DMS79 treated with DMSO at 0.1 percent for 48 hours (cell line): ENCODE results near the gene ZDHHC11B.
A peak's percentile ranks its signal among the peaks of the same experiment; 100 is the strongest.
"Not testable (repeated sequence)": the region's sequence is repeated elsewhere in the genome, so short reads cannot be mapped to it uniquely, and the experiment has no call there.

Source experiments
- DNase-seq: peaks from one replicate; lab custom pipeline; 2025; lab: John Stamatoyannopoulos, UW

The ZDHHC11B gene, protein sequence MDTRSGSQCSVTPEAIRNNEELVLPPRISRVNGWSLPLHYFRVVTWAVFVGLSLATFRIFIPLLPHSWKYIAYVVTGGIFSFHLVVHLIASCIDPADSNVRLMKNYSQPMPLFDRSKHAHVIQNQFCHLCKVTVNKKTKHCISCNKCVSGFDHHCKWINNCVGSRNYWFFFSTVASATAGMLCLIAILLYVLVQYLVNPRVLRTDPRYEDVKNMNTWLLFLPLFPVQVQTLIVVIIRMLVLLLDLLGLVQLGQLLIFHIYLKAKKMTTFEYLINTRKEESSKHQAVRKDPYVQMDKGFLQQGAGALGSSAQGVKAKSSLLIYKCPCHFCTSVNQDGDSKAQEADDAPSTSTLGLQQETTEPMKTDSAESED

DNA sequence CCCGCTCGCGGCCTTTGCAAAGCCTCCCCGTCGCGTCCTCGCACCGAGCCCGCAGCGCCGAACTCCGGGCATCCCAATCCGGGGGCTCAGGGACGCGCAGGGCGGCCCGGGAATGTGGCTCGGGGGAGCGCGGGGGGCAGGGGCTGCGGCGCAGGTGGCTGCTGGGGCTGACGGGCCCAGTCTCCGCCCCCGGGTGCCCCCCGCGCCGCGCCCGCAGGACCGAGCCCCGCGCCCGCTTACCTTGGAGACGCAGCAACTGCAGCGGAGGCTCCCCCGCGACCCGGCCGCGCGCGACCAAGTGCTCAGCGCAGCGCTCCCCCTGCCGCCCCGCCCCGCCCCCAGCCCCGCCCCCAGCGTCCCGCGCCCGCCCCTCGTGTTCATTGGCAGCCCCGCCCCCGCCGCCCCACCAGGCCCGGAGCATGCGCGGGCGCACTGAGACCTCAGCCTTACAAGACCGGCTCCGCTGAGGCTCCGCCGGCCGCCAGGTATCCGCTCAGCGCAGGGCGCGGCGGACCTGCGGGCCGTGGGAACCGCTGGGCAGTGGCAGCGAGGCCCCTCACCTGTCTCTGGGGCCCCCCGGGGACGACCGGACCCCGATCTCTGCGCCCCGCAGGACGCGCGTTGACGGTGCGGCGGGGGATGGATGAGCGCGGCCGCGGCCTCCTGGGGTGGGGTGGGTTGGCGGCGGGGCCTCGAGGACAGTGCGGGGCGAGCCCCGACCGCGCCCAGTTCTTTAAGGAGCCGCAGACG, at the start of gene ZDHHC11B:
Gene ZDHHC11B, minus strand, starts transcription at position 302 of the 750 bp plus-strand sequence. CDS start 17,810 bp downstream, outside the sequence.
- DNase-seq: peak; percentile 17

DNA sequence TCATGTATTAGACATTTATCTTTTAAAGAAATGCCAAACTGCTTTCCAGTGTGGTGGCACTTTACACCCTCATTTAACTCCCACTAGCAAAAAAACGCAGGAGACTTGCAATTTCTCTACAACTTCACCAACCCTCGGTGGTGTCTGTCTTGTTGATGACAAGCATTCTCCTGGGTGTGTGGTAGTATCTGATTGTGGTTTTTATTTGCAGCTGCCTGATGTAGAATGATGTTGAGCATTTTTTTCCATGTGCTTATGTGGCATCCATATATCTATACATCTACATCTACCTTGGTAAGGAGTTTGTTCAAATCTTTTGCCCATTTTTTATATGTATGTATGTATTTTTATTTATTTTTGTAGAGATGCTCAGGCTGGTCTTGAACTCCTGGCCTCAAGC, 49.5 kb upstream of the ZDHHC11B start:
- DNase-seq: not testable (repeated sequence)

DNA sequence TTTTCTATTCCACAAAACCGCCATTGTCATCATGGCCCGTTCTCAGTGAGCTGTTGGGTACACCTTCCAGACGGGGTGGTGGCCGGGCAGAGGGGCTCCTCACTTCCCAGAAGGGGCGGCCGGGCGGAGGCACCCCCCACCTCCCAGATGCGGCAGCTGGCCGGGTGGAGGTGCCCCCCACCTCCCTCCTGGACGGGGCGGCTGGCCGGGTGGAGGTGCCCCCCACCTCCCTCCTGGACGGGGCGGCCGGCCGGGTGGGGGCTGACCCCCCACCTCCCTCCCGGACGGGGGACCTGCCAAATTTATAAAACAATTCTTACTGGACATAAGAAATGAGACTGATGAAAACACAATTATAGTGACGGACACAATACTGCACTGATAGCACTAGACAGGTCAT, 43.7 kb upstream of the ZDHHC11B start:
- DNase-seq: not testable (repeated sequence)

DNA sequence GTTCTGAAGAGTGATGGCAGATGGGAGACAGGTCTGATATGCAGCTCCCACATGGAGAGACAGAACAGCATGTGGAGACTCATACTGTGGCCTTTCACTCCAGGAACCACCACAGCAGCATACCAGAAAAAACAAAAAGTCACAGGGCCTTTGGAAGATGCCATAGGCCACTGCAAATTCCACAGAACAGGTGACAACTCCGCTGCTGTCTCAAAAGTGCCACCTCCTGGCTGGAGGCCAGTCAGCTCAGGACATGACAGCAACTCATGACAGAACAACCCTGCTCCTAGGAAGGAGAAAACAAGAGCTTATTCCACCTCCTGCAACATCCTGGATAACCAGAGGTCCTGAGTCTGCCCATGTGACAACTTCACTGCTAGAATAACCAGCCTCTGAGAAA, 41.0 kb upstream of the ZDHHC11B start:
- not testable (repeated sequence) for DNase-seq

DNA sequence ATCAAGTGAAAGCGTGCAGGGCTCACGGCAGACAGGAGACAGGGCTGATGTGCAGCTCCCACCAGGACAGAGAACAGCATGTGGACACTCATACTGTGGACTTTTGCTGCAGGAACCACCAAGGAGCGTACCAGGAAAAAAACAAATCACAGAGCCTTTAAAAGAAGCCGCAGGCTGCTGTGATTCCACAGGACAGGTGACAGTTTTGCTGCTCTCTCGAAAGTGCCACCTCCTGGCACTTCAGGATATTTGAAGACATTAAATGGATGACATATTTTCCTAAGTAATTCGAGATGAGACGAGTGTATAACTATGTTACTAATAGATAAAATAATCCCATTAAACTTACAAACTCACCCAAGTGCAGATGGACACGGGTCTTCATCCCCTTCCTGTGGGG, 37.0 kb upstream of the ZDHHC11B start:
- DNase-seq: no peak

DNA sequence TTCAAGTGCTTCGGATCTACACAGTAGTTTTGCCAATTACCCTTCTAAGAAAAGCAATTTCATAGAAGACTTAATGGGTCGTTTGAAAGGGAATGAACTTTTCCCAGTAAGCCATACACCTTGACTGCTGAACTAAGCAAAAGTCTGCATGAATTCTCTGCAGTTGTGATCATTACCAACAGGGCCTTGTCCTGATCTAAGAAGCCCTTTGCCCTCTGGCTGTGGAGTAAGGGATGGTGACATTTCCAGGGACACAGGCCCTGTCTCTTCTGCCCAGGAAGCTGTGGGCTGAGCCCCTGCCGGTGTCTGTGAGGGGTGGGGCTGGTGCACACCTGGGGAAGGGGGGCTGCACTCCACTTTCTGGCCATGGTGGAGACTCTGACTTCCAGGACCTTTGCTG, 35.7 kb upstream of the ZDHHC11B start:
- DNase-seq: no peak

DNA sequence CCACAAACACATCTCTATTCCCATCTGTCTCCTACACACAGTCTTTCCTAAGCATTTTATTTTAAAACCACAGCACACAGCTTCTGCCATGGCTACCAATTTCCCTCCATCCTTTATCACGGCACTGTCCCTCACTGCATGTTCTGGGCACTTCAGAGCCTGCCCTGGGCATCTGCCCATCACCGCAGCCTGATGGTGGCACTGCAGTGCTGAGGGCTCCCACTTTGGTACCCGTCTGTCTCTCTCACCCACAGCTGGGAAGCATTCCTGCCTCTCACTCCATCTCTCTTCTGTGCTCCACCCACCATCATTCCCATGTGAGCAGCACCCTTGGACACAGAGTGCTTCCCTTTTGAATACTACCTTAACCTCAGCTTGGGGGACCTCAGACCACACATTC, 34.5 kb upstream of the ZDHHC11B start:
- DNase-seq: no peak

DNA sequence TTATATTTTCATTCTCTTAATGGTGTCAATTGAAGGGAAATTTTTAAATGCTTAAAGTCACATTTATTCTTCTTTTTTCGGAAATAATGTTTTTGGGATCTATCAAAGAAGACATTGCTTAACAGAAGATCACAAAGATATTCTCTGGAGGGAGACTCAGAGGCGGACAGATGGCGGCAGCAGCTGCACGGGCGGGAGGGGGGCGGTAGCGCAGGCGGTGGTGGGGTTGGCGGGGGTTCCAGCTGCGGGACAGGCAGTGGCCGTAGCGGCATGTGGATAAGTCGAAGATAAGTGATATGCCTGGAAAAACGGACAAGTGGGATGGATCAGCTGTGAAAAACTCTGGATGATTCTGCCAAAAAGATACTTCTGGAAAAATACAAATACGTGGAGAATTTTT, 31.6 kb upstream of the ZDHHC11B start:
- DNase-seq: no peak

DNA sequence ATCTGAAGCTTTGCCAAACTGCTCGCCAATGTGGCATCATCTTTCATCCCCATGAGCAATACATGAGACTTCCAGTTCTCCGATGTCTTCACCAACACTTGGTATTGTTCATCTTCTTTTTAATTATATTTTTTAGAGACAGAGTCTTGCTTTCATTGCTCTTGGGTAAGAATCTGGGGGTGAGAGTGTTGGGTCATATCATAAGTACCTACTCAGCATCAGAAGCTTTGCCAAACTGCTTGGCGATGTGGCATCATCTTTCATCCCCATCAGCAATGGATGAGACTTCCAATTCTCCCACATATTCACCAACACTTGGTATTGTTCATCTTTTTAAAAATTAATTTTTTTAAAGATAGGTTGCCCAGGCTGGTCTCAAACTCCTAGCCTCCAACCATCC, 30.9 kb upstream of the ZDHHC11B start:
- DNase-seq: no peak

DNA sequence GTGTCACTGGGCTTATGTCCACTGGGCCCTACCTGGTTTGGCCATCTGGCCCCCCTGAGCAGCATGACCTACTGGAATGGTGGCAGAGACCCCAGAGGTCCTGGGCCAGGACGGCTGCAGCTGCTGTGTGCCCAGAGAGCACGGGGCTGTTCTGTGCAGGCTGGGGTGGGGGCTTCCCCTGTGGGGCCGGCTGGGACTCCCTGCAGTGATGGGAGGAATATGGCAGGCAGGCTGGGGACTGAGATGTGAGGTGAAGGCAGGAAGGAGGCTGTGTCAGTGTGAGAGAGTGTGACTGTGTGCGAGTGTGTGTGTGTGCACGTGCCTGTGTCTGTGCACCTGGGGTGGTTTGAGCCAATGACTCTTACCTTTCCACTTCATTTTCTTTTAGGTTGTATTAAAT, 29.0 kb upstream of the ZDHHC11B start:
- DNase-seq: not testable (repeated sequence)

DNA sequence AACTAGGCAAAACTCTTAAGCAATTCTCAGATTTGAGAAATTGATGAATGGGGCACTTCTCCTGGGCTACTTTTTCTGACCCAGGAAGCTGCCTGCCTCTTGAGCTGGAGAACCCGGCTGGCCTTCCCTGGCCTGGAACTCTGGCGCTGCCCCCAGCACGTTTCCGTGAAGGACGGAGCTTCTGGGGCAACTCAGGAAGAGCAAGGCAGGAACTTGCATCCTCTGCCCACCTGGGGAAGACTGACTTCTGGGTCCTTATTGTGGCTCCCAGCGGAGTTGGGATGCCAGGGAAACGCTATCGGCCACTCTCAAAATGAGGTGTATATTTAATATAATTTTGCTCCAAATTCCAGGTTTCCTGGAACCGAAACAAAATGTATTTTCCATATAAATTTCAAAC, 26.9 kb upstream of the ZDHHC11B start:
- not testable (repeated sequence) for DNase-seq

DNA sequence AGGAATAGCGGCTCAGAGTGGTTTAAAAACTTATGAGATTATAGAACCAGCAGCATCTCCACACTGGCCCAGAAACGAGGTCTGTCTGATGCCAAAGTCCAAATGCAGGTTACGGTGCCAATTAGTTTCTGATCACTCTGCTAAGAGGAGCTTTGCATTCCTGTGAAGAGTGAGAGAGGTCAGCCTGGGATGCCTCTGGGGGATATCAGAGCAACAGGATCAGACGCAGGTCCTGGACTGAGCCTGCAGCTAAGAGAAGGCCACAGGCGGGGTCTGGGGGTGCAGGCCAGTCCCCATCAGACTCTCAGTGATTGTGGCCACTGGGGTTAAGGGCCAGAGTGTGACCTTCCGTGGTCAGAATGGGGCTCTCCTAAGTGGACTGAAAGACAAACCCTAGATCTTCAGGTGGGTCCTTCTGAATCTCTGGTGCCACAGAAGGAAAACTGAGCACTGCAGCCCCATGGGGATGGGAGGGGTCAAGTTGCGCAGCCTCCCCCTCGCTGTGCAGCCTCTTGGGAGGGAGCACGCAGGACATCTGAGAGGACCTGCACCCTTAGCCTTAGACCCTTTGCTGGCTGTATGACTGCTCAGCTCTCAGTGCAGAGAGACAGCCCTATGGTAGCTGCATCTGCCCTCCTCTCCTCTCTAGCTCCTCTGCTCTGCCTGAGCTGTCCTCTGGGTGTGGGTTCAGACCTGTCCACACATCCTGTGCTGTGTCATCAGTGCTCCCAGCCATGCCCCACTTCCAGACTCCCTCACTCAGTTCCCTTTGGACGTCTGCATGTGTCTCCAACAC, 23.4 kb upstream of the ZDHHC11B start:
- not testable (repeated sequence) for DNase-seq

DNA sequence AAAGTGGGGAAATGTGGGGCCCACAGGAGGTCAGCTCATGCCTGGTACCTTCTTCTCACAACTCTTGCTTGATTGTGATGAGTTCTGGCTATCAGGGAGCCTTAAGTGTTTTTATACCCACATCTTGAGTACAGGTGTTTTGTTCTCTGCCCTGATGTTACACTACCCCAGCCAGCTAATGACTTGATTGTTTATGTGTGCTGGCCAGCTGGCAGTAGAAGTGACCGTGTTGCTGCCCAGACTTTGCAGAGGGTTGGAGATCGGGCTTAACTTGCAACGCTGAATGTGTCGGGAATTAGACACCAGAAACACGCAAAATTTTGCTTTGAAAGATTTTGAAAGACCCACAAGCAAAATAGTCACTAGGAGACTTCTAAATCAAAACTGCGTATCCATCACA, 16.9 kb upstream of the ZDHHC11B start:
- DNase-seq: no peak

DNA sequence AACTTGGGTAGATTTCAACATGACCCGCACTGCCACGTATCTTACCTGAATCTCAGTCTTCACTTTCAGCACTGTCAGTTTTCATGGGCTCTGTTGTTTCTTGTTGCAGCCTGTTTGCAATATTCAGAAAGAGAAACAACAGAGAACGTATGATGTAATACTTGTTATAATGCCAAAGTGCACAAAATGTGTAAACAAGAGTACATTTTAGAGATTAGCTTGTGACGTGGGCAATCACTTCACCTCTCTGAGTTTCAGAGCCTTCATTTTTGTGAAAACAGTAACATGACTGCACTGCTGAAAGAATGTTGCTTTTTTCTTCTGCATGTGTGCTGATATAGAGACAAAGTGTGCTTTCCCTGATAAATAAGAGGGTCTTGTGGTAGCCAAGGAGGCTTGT, 16.5 kb upstream of the ZDHHC11B start:
- not testable (repeated sequence) for DNase-seq

DNA sequence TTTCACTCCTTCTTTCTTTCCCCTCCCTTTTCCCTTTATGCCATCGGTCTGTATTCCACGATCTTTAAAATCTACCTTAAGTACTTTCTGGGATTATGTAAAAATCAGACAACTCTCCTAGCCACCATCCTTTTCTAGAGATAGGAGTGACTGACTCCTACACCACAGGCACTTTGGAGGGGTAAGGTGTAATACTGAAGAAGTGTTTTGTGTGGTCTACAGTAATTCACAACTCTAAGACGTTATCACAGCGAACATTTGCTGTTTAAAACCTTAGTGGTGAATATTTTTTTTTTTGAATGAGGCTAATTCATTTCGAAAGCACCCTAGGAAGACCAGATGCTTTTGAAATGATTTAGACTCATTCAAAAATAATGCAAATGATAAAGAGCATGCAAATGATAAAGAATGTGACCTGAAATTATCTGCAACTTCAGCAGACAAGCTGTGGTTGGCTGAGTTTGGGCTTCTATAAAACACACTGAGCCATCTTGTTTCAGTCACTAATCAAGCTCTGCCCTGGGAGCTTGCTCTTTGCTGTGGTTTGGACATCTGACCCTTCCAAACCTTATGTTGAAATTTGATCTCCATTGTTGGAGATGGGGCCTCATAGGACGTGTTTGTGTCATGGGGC, 14.1 kb upstream of the ZDHHC11B start:
- not testable (repeated sequence) for DNase-seq

DNA sequence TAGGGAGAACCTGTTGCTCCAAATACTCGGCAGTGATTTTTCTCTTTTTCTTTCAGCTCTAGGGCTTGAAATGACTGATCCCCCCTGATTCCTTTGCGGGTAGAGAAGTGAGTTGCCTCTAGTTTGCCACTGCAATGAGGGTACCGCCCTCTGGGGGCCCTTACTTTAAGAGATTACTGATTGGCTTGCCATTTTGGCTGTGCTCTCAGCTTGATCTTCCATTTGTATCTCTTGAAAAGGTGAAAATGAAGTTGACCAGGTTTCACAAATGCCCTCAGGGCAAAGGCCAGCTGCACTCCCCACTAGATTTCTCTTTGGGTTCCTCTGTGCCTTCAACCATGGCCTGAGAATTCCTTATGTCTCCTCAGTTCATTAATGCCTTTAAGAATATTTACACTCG, 13.5 kb upstream of the ZDHHC11B start:
- DNase-seq: peak; percentile 28

DNA sequence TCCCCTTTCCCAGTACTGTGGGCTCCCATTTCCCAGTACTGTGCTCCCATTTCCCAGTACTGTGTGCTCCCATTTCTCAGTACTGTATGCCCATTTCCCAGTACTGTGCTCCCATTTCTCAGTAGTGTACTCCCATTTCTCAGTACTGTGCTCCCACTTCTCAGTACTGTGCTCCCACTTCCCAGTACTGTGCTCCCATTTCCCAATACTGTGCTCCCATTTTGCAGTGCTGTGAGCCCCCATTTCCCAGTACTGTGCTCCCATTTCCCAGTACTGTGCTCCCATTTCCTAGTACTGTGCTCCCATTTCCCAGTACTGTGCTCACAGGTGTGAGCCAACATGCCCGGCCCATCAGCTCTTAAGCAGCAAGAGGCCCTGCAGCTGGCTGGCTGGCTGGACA, 11.3 kb upstream of the ZDHHC11B start:
- not testable (repeated sequence) for DNase-seq

DNA sequence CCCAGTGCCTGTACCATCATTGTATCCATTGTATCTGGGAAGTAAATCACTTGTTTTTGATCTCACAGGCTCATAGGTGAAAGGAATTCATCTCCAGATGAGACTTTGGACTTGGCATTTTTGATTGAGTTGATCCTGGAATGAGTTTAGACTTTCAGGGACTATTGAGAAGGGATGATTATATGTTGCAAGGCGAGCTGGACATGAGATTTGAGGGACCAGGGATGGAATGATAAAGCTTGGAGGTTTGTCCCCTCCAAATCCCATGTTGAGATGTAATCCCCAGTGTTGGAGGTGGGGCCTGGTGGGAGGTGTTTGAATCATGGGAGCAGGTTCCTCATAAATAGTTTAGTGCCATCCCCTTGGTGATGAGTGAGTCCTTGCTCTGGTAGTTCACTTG, 10.4 kb upstream of the ZDHHC11B start:
- DNase-seq: not testable (repeated sequence)

DNA sequence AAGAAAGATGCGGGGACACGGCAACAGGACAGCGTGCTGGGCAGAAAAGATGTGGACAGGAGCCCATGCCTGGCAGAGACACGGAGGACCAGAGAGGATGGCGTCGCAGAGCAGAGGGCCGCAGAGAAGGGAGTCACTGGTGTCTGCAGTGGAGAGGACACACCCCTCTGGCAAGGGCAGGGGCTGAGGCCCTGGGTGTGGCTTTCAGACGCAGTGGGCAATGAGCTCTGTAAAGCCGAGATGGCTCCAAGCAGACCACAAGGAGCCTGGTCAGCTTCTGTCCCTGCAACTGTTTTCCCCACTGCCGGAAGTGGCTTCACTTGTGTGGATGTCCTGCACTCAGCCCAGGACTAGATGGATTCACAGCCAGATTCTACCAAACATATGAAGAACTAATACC, 4.2 kb upstream of the ZDHHC11B start:
- not testable (repeated sequence) for DNase-seq

DNA sequence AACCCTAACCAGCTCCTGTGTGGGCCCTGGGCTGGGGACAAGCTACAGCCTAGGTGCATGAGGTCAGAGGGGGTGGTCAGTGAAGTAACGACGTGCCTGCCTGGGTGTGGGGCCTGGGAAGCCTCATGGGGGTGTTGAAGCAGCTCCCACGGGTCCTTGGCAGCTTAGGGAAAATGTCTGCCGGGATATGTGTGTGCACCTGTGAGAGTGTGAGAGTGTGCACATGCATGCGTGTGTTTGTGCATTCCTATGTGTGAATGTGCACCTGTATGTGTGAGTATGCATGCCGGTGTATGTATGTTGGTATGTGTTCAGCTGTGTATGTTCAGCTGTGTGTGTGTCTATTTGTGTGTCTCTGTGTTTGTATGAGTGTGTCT, 3.3 kb upstream of the ZDHHC11B start:
- not testable (repeated sequence) for DNase-seq

DNA sequence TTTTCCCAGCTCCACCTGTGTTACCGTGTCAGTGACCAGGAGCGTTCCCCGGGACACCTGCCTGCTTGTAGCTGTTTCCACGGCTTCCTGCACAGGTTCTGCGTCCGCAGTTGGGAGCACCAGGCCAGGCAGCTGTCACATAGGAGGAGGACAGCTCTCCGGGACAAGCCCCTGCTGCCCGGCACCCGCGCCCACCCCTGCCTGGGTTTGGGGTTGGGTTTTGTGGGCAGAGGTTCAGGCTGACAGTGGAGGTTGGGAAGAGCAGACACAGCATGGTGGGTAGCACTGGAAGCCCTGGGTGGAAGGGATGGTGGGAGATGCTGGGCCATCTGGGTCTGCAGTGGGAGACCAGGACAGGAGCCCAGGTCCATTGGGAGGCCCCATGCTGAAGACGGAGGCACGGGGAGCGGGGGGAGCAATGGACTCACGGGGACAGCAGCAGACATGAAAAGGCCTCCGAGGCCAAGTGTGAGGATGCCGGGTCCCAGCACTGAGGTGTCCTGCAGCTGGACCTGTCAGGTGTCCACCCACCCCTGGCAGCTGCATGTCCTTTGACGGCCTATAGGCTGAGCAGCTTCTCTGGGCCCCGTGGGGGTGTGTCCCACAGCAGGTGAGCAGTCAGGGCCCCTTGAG, 2.8 kb upstream of the ZDHHC11B start:
- not testable (repeated sequence) for DNase-seq
